ENCODE data around the gene GSTM1. TPM values are rescaled to one million over a fixed set of nuclear protein-coding genes. Genes with fewer than 3 reads are reported as not detected.
"Not testable (repeated sequence)": the region's sequence is repeated elsewhere in the genome, so short reads cannot be mapped to it uniquely, and the experiment has no call there.

The GSTM1 gene
- total RNA-seq, 1 donor from 2014 or later, result not detected

GRCh38 chr1:109659997-109660690 lies 27.5 kb upstream of the GSTM1 start:
- DNase-seq (ENCODE audit: extremely low read depth, low read depth, low spot score), result no peak

- not testable (repeated sequence) for DNase-seq (ENCODE audit: extremely low read depth, low read depth, low spot score)
Observed at GRCh38 chr1:109660691-109661026, 27.0 kb upstream of the GSTM1 start.

- no peak for DNase-seq (ENCODE audit: extremely low read depth, low read depth, low spot score)
Observed at GRCh38 chr1:109661391-109661790, 26.2 kb upstream of the GSTM1 start.

GRCh38 chr1:109664671-109665070 lies 22.9 kb upstream of the GSTM1 start:
- no peak for DNase-seq (ENCODE audit: extremely low read depth, low read depth, low spot score)

GRCh38 chr1:109667452-109668122 lies 20.0 kb upstream of the GSTM1 start, which contains the start of gene GSTM2:
GSTM2 (plus strand) TSS chr1:109668057; CDS start chr1:109668116, 59 bp downstream.
- no peak for DNase-seq (ENCODE audit: extremely low read depth, low read depth, low spot score)

GRCh38 chr1:109668123-109668775 lies 19.4 kb upstream of the GSTM1 start:
- no peak for DNase-seq (ENCODE audit: extremely low read depth, low read depth, low spot score)

- DNase-seq (ENCODE audit: extremely low read depth, low read depth, low spot score), result no peak
Observed at GRCh38 chr1:109669246-109669948, 18.2 kb upstream of the GSTM1 start.

GRCh38 chr1:109669949-109670302 lies 17.7 kb upstream of the GSTM1 start:
- DNase-seq (ENCODE audit: extremely low read depth, low read depth, low spot score), result not testable (repeated sequence)

GRCh38 chr1:109671067-109671466 lies 16.6 kb upstream of the GSTM1 start:
- no peak for DNase-seq (ENCODE audit: extremely low read depth, low read depth, low spot score)

GRCh38 chr1:109673861-109674260 lies 13.8 kb upstream of the GSTM1 start:
- not testable (repeated sequence) for DNase-seq (ENCODE audit: extremely low read depth, low read depth, low spot score)

- not testable (repeated sequence) for DNase-seq (ENCODE audit: extremely low read depth, low read depth, low spot score)
Observed at GRCh38 chr1:109676683-109677381, 10.8 kb upstream of the GSTM1 start.

- no peak for DNase-seq (ENCODE audit: extremely low read depth, low read depth, low spot score)
Observed at GRCh38 chr1:109677459-109677858, 10.2 kb upstream of the GSTM1 start.

- DNase-seq (ENCODE audit: extremely low read depth, low read depth, low spot score), result not testable (repeated sequence)
Observed at GRCh38 chr1:109678637-109679036, 9.0 kb upstream of the GSTM1 start.

GRCh38 chr1:109684777-109685176 lies 2.8 kb upstream of the GSTM1 start:
- DNase-seq (ENCODE audit: extremely low read depth, low read depth, low spot score), result not testable (repeated sequence)

GRCh38 chr1:109685399-109685798 lies 2.2 kb upstream of the GSTM1 start:
- not testable (repeated sequence) for DNase-seq (ENCODE audit: extremely low read depth, low read depth, low spot score)

GRCh38 chr1:109685890-109686289 lies 1.7 kb upstream of the GSTM1 start:
- not testable (repeated sequence) for DNase-seq (ENCODE audit: extremely low read depth, low read depth, low spot score)

GRCh38 chr1:109687109-109687508 lies 508 bp upstream of the GSTM1 start:
- not testable (repeated sequence) for DNase-seq (ENCODE audit: extremely low read depth, low read depth, low spot score)

- DNase-seq (ENCODE audit: extremely low read depth, low read depth, low spot score), result no peak
Observed at GRCh38 chr1:109689844-109690405, 2.3 kb downstream of the GSTM1 start.

- no peak for DNase-seq (ENCODE audit: extremely low read depth, low read depth, low spot score)
Observed at GRCh38 chr1:109691759-109692158, 4.1 kb downstream of the GSTM1 start.

GRCh38 chr1:109694400-109694799 lies 6.8 kb downstream of the GSTM1 start:
- DNase-seq (ENCODE audit: extremely low read depth, low read depth, low spot score), result not testable (repeated sequence)
